Lower leg skin (tissue), 3 donors: ENCODE measurements around the gene TSHZ2.

ENCODE experiments used
- CTCF ChIP-seq, 3 donors: fragments of 450-650 bp; IDR thresholded peaks; one replicate each; pipeline ENCODE4 v1.5.1; 2016; ENCODE audit warnings: antibody characterized with exemption in 3 of 3, mild to moderate bottlenecking in 3 of 3, moderate library complexity in 2 of 3
- POLR2A ChIP-seq, 2 donors: fragments of 450-650 bp; IDR thresholded peaks; one replicate each; pipeline ENCODE4 v1.6.1; 2016 to 2017; ENCODE audit warnings: antibody characterized with exemption in 2 of 2, mild to moderate bottlenecking in 1 of 2, moderate library complexity in 1 of 2

- TF ChIP-seq POLR2A (IDR thresholded peaks at IDR 0.05) (no peak), CTCF (IDR thresholded peaks at IDR 0.05) (no peak)
Observed at GRCh38 chr20:53299831-53300230, 327.7 kb downstream of the TSHZ2 start.
